ENCODE measurements around the gene DIPK1A. TPM values are rescaled to one million over a fixed set of nuclear protein-coding genes. Genes with fewer than 3 reads are reported as not detected.

Gene DIPK1A
- total RNA-seq, 1 experiment from 2014 or later, result 9.6 TPM

Other genes starting within 250 kb of the DIPK1A start
- 22.4 and 31.6 TPM in 2 replicates for gene EVI5, start 176.4 kb downstream of the DIPK1A start, total RNA-seq (2014; rRNA removed; shearing (Covaris generic))
- 3,395 and 3,707 TPM in 2 replicates for gene RPL5, start 129.4 kb downstream of the DIPK1A start, total RNA-seq (2014; rRNA removed; shearing (Covaris generic))
- gene MTF2, start 117.8 kb upstream of the DIPK1A start, total RNA-seq (2014; rRNA removed; shearing (Covaris generic)), result 49.6 and 57.2 TPM in 2 replicates
- gene TMED5, start 219.0 kb upstream of the DIPK1A start, total RNA-seq (2014; rRNA removed; shearing (Covaris generic)), result 115 and 123 TPM in 2 replicates
- gene CCDC18, start 219.3 kb upstream of the DIPK1A start, total RNA-seq (2014; rRNA removed; shearing (Covaris generic)), result 15.6 and 17.2 TPM in 2 replicates

Measured in SJCRH30 (cell line).